ENCODE measurements around the gene IPO9. TPM values are rescaled to one million over a fixed set of nuclear protein-coding genes. Genes with fewer than 3 reads are reported as not detected.

Gene IPO9
- 16.8 and 18.1 TPM in 2 replicates for total RNA-seq

DNA sequence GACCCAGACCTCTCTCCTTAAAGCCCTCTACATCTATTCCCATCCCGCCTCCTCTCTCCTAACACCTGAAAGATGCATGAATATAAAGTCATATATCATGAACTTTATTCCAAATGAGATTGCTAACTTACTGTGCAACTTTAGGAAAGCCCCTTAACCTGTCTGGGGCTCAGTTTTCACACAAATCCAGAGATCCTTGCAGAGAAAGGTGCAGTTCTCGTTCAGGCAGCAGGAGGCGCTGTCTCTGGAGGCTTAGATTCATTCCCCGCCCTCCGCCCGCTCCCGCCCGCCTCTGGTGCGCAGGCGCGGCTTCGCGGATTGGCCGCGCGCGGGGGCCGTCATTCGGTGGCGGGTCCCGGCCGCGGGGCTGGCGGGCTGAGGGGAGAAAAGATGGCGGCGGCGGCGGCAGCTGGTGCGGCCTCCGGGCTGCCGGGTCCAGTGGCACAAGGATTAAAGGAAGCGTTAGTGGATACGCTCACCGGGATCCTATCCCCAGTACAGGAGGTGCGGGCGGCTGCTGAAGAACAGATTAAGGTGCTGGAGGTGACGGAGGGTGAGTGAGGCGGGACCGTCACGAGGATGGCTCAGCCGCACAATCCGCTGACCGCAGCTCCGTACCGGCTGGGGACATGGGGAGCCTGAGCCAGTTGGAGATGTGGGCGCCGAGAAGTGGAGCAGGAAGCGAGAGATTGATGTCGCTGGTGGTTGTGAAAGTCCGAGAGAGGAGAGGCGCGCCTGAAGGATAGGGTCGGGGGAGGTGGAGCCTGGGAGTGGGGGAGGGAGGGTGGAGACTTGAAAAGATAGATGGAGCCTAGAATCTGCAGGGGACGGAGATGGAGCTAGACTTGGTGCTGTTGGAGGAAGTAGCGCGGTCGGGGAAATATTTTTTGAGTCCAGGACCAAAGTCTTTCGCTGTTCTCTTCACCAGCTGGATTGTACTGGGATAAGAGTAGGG is at the start of gene IPO9:
Gene IPO9, plus strand, starts transcription at position 338 of the 955 bp plus-strand sequence. Its CDS starts 53 bp downstream, at position 391.

DNA sequence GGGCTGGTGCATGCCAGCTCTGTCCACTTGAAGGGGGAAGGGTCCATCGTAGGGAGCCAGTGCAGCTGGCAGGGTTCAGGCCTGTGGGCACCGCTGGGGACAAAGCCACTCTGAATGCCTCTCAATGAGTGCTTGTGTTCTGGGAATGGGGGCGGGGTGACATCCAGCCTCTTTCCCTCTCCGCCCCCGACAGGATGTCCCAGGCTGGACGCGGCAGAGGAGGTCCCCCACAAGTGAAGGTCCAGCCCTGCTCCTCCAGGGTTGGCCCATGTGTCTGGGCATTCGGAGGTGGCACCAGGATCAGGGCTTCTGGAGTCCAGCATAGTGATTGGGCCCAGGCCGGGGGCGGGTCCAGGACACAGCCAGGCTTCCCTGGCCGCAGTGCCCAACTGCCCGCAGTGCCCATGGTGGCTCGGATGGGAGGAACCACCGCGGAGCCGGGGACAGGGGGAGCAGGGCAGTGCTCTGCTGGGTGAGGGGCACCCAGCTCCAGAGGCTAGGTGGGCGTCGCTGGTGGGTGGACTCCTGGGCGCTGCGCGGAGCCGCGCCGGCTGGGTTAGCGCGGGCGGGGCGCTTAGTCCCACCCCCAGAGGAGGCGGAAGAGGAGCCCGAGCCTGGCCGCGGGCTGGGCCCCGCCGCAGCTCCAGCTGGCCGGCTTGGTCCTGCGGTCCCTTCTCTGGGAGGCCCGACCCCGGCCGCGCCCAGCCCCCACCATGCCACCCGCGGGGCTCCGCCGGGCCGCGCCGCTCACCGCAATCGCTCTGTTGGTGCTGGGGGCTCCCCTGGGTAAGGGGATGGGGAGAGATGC is 59.5 kb downstream of the IPO9 start, which contains the start of gene SHISA4:
Gene SHISA4, plus strand, starts transcription at position 617 of the 808 bp plus-strand sequence. Its CDS starts 97 bp downstream, at position 714.

Other genes starting within 250 kb of the IPO9 start
- 23.3 and 38.6 TPM in 2 replicates for gene SHISA4, start 59.7 kb downstream of the IPO9 start, total RNA-seq
- 0.56 and 1.0 TPM in 2 replicates for gene LMOD1, start 117.4 kb downstream of the IPO9 start, total RNA-seq
- 37.0 and 62.6 TPM in 2 replicates for gene TIMM17A, start 126.3 kb downstream of the IPO9 start, total RNA-seq
- 71.9 and 73.8 TPM in 2 replicates for gene RNPEP, start 153.5 kb downstream of the IPO9 start, total RNA-seq
- gene ELF3, start 181.4 kb downstream of the IPO9 start, total RNA-seq: 0.91 and 1.9 TPM in 2 replicates